HCT116 (cell line): ENCODE measurements around the gene SLC35B2. TPM values are rescaled to one million over a fixed set of nuclear protein-coding genes. Genes with fewer than 3 reads are reported as not detected.

Source experiments
- ATAC-seq: fragments of 200-7000 bp; cut with Tn5 transposase; 2 replicates; pipeline ENCODE4 v1.9.1; 2020; ENCODE audit warnings: mild to moderate bottlenecking, moderate library complexity
- BruUV-seq: library from RNA; stranded (reverse); fragments of 400-500 nt; replicated peaks from 2 replicates; lab custom pipeline; 2021; lab: Mats Ljungman, UMichigan
- CTCF ChIA-PET: fragments of 300-600 bp; sonication (Branson Sonifier 250); formaldehyde crosslinking; loops from one replicate; lab custom pipeline; 2021; ENCODE audit warnings: antibody characterized with exemption; lab: Charles Lee
- POLR2A ChIA-PET: fragments of 300-600, 350-600 bp; sonication (Branson Sonifier 250); formaldehyde crosslinking; loops from one replicate; lab custom pipeline; 2021; ENCODE audit warnings: antibody characterized with exemption; lab: Charles Lee
- RAD21 ChIA-PET, 2 experiments: fragments of 300-600 bp; sonication (Branson Sonifier 250); formaldehyde crosslinking; loops; one replicate each; lab custom pipeline; 2023; ENCODE audit warnings: low total read pairs in 2 of 2; ENCODE audit not compliant: uncharacterized antibody in 2 of 2, unreplicated experiment in 2 of 2, low non-redundant PET in 1 of 2; lab: Charles Lee
- DNase-seq: peaks from one replicate; pipeline ENCODE4 v3.0.0-alpha.2; 2010; ENCODE audit warnings: low read depth, low spot score
- H2AFZ ChIP-seq: fragments of 200-600 bp; shearing (Covaris generic), sonication (generic); 2 replicates; pipeline ENCODE4 v1.6.1; 2017; ENCODE audit warnings: low read depth, mixed run types, mixed read lengths, antibody characterized with exemption, low read length; ENCODE audit not compliant: poor library complexity, severe bottlenecking
- H3K27ac ChIP-seq: 2 replicates; pipeline ENCODE4 v1.5.1; 2012; ENCODE audit warnings: low read depth, low read length
- H3K27me3 ChIP-seq: fragments of 200-600 bp; sonication (generic); 2 replicates; pipeline ENCODE4 v1.6.1; 2016; ENCODE audit warnings: mixed run types, low read length, mixed read lengths; ENCODE audit not compliant: insufficient read depth
- H3K36me3 ChIP-seq, 2 experiments: fragments of 200-500 bp in 1 of 2; fragments of 200-600 bp in 1 of 2; sonication (Bioruptor generic) in 1 of 2; sonication (generic) in 1 of 2; 2 replicates each; pipeline versions ENCODE4 v1.5.1 to v1.6.1; 2014 to 2016; ENCODE audit warnings: low read length in 2 of 2, inconsistent platforms in 1 of 2, mixed read lengths in 1 of 2, mixed run types in 1 of 2; ENCODE audit not compliant: insufficient read depth in 2 of 2, control insufficient read depth in 1 of 2
- H3K4me1 ChIP-seq, 2 experiments: fragments of 200-600 bp in 1 of 2; sonication (generic) in 1 of 2; 2 replicates each; pipeline versions ENCODE4 v1.5.1 to v1.6.1; 2012 to 2017; ENCODE audit warnings: low read length in 2 of 2, inconsistent platforms in 1 of 2, mild to moderate bottlenecking in 1 of 2, mixed read lengths in 1 of 2, mixed run types in 1 of 2, moderate library complexity in 1 of 2; ENCODE audit not compliant: insufficient read depth in 2 of 2, control insufficient read depth in 1 of 2
- H3K4me2 ChIP-seq: fragments of 200-600 bp; sonication (generic); 2 replicates; pipeline ENCODE4 v1.6.1; 2017; ENCODE audit warnings: mixed run types, low read length, mixed read lengths
- H3K4me3 ChIP-seq, 2 experiments: fragments of 200-600 bp in 1 of 2; sonication (generic) in 1 of 2; replicated peaks in 1 of 2; 2 replicates each; pipeline ENCODE4 v1.5.1; 2011 to 2016; ENCODE audit warnings: low read length in 2 of 2, control low read depth in 1 of 2, low read depth in 1 of 2, mild to moderate bottlenecking in 1 of 2, mixed read lengths in 1 of 2, mixed run types in 1 of 2
- H3K79me2 ChIP-seq: fragments of 200-600 bp; sonication (generic); 2 replicates; pipeline ENCODE4 v1.6.1; 2017; ENCODE audit warnings: mild to moderate bottlenecking, mixed run types, low read length, moderate library complexity, mixed read lengths; ENCODE audit not compliant: insufficient read depth
- H3K9ac ChIP-seq: fragments of 200-600 bp; sonication (generic); 2 replicates; pipeline ENCODE4 v1.6.1; 2016; ENCODE audit warnings: low read length, mixed read lengths
- H3K9me2 ChIP-seq: fragments of 200-600 bp; sonication (generic), shearing (Covaris generic); 2 replicates; pipeline ENCODE4 v1.6.1; 2017; ENCODE audit warnings: mixed run types, mild to moderate bottlenecking, moderate library complexity; ENCODE audit not compliant: insufficient read depth
- H3K9me3 ChIP-seq, 2 experiments: fragments of 200-500 bp in 1 of 2; fragments of 200-600 bp in 1 of 2; sonication (Bioruptor generic) in 1 of 2; sonication (generic) in 1 of 2; 2 replicates each; pipeline ENCODE4 v1.6.1; 2014 to 2017; ENCODE audit warnings: low read length in 2 of 2, mixed read lengths in 2 of 2, inconsistent platforms in 1 of 2, low read depth in 1 of 2, mild to moderate bottlenecking in 1 of 2, mixed run types in 1 of 2, moderate library complexity in 1 of 2; ENCODE audit not compliant: control insufficient read depth in 1 of 2, insufficient read depth in 1 of 2
- H4K20me1 ChIP-seq: fragments of 200-600 bp; sonication (generic), shearing (Covaris generic); 2 replicates; pipeline ENCODE4 v1.6.1; 2017; ENCODE audit warnings: mixed run types, mild to moderate bottlenecking, moderate library complexity; ENCODE audit not compliant: insufficient read depth
- CBX3 ChIP-seq: IDR thresholded peaks from 2 replicates; pipeline ENCODE4 v1.6.1; 2012; ENCODE audit warnings: low read depth
- CEBPB ChIP-seq: IDR thresholded peaks from 2 replicates; pipeline ENCODE4 v1.6.1; 2012; ENCODE audit warnings: low read depth
- ELF1 ChIP-seq: IDR thresholded peaks from 2 replicates; pipeline ENCODE4 v1.6.1; 2012; ENCODE audit warnings: low read depth, borderline replicate concordance
- EZH2 ChIP-seq: fragments of 200-600 bp; sonication (generic); IDR thresholded peaks from 2 replicates; pipeline ENCODE4 v1.6.1; 2017; ENCODE audit warnings: antibody characterized with exemption, mixed run types
- REST ChIP-seq: IDR thresholded peaks from 2 replicates; pipeline ENCODE4 v1.6.1; 2012; ENCODE audit warnings: low read depth
- TCF7L2 ChIP-seq: IDR thresholded peaks from 2 replicates; pipeline ENCODE4 v1.7.0; 2011; ENCODE audit warnings: borderline replicate concordance, inconsistent platforms; ENCODE audit not compliant: insufficient read depth, insufficient read length; ENCODE audit errors: extremely low read depth
- ZNF274 ChIP-seq: fragments of 200-500 bp; sonication (Bioruptor generic); IDR thresholded peaks from 2 replicates; pipeline ENCODE4 v1.6.1; 2014; ENCODE audit warnings: mild to moderate bottlenecking, low read depth, low read length, inconsistent platforms
- intact Hi-C: fragments of 100-400 bp; cut with micrococcal nuclease; formaldehyde crosslinking; loops from 2 replicates; pipeline ENCODE4 v1.10.0; 2022
- total RNA-seq: library from RNA; stranded (reverse); gene quantifications from one replicate; pipeline ENCODE4 v1.2.1, GENCODE V29; 2021; ENCODE audit not compliant: unreplicated experiment

SLC35B2 gene
- total RNA-seq, 1 experiment from 2014 or later, result 50.5 TPM

- Histone ChIP-seq H3K27ac (no peak overlapping the region), H3K27me3 (no peaks in the 10 kb centered on the region), H3K4me1 (peaks cover 0 to 2% of the 10 kb centered on the region in 2 experiments; a peak in 2 of 4 replicates), H3K36me3 (peaks cover 42 to 72% of the 10 kb centered on the region in 2 experiments), H3K4me2 (no peak overlapping the region), H3K9me2 (no peaks in the 10 kb centered on the region), H3K9me3 (no peaks in the 10 kb centered on the region), H3K79me2 (peaks cover 5% of the 10 kb centered on the region; the same call in 1 of the 2 replicates), H4K20me1 (no peaks in the 10 kb centered on the region), H3K4me3 (no peak overlapping the region), H2AFZ (no peak overlapping the region), H3K9ac (no peak overlapping the region)
- intact Hi-C loops, result no loop called here
- RAD21 ChIA-PET, result no interaction called here
- POLR2A ChIA-PET, result interaction anchor here (0.6 kb wide), 1 partner anchor 117 kb away, joined by 4 read pairs; no protein-coding TSS in a partner anchor
- TF ChIP-seq REST, result no peak
- TF ChIP-seq CEBPB, result no peak
- TF ChIP-seq CBX3, result no peak
- no peak for TF ChIP-seq TCF7L2
- no peak for TF ChIP-seq ZNF274
- TF ChIP-seq EZH2, result no peak
- TF ChIP-seq ELF1, result no peak
- no TSS peak for BruUV-seq
- ATAC-seq, result no peak
- no peak for DNase-seq
- CTCF ChIA-PET, result no interaction called here
These were observed 49.4 kb upstream of the SLC35B2 start for GRCh38 chr6:44306710-44307109.
